GM18519 (cell line): Measurements from ENCODE around the gene ATP6V0E1.

ENCODE experiments used
- ATAC-seq: cut with Tn5 transposase; IDR thresholded peaks from one replicate; pipeline ENCODE4 v1.9.1; 2021; ENCODE audit warnings: mild to moderate bottlenecking, moderate library complexity; ENCODE audit not compliant: unreplicated experiment, low FRiP score

ATP6V0E1 gene

GRCh38 chr5:172983542-172984243, at the start of gene ATP6V0E1:
Gene ATP6V0E1 (plus strand): TSS chr5:172983771. CDS start chr5:172983861, 90 bp downstream.
- ATAC-seq, result peak; percentile 75

GRCh38 chr5:172935096-172935495, 48.5 kb upstream of the ATP6V0E1 start:
- ATAC-seq, result no peak

- no peak for ATAC-seq
Observed at GRCh38 chr5:172936401-172936800, 47.2 kb upstream of the ATP6V0E1 start.

- no peak for ATAC-seq
Observed at GRCh38 chr5:172939071-172939470, 44.5 kb upstream of the ATP6V0E1 start.

- no peak for ATAC-seq
Observed at GRCh38 chr5:172939611-172940267, 43.8 kb upstream of the ATP6V0E1 start.

GRCh38 chr5:172940268-172941066, 43.1 kb upstream of the ATP6V0E1 start:
- ATAC-seq, result no peak

- no peak for ATAC-seq
Observed at GRCh38 chr5:172941067-172941516, 42.5 kb upstream of the ATP6V0E1 start.

- no peak for ATAC-seq
Observed at GRCh38 chr5:172942556-172942955, 41.0 kb upstream of the ATP6V0E1 start.

- no peak for ATAC-seq
Observed at GRCh38 chr5:172943283-172943841, 40.2 kb upstream of the ATP6V0E1 start.

GRCh38 chr5:172943906-172944305, 39.7 kb upstream of the ATP6V0E1 start:
- no peak for ATAC-seq

- no peak for ATAC-seq
Observed at GRCh38 chr5:172944741-172945140, 38.8 kb upstream of the ATP6V0E1 start.

GRCh38 chr5:172945151-172945550, 38.4 kb upstream of the ATP6V0E1 start:
- ATAC-seq, result no peak

GRCh38 chr5:172946146-172946545, 37.4 kb upstream of the ATP6V0E1 start:
- no peak for ATAC-seq

GRCh38 chr5:172949426-172949825, 34.1 kb upstream of the ATP6V0E1 start:
- no peak for ATAC-seq

- ATAC-seq, result no peak
Observed at GRCh38 chr5:172950176-172950965, 33.2 kb upstream of the ATP6V0E1 start.

- ATAC-seq, result no peak
Observed at GRCh38 chr5:172951371-172952033, 32.1 kb upstream of the ATP6V0E1 start.

GRCh38 chr5:172952034-172952511, 31.5 kb upstream of the ATP6V0E1 start:
- ATAC-seq, result no peak

- ATAC-seq, result no peak
Observed at GRCh38 chr5:172953776-172954675, 29.5 kb upstream of the ATP6V0E1 start.
